Lower lobe of right lung (tissue), 2 donors: ENCODE data around the gene PHYKPL. TPM values are rescaled to one million over a fixed set of nuclear protein-coding genes. Genes with fewer than 3 reads are reported as not detected.
"Not testable (repeated sequence)": the region's sequence is repeated elsewhere in the genome, so short reads cannot be mapped to it uniquely, and the experiment has no call there.

ENCODE experiments used
- ATAC-seq, 2 donors: fragments of 200-7000 bp; cut with Tn5 transposase; one replicate each; pipeline ENCODE4 v1.9.1; 2020 to 2022; ENCODE audit warnings: mild to moderate bottlenecking in 2 of 2, moderate library complexity in 2 of 2
- DNase-seq: peaks from one replicate; pipeline ENCODE4 v3.0.0-alpha.2; 2020
- H3K27ac ChIP-seq: fragments of 200-600 bp; one replicate; pipeline ENCODE4 v1.8.0; 2022
- H3K27me3 ChIP-seq: fragments of 200-600 bp; one replicate; pipeline ENCODE4 v1.8.0; 2022; ENCODE audit warnings: low read depth
- H3K36me3 ChIP-seq: fragments of 200-600 bp; one replicate; pipeline ENCODE4 v1.8.0; 2022; ENCODE audit warnings: mild to moderate bottlenecking
- H3K4me1 ChIP-seq: fragments of 200-600 bp; one replicate; pipeline ENCODE4 v1.8.0; 2022
- H3K4me3 ChIP-seq: fragments of 200-600 bp; one replicate; pipeline ENCODE4 v1.8.0; 2022; ENCODE audit warnings: mild to moderate bottlenecking
- H3K9me3 ChIP-seq: fragments of 200-600 bp; one replicate; pipeline ENCODE4 v1.8.0; 2022
- CTCF ChIP-seq: fragments of 200-600 bp; IDR thresholded peaks from one replicate; pipeline ENCODE4 v1.8.0; 2022; ENCODE audit warnings: antibody characterized with exemption, mild to moderate bottlenecking
- intact Hi-C: fragments of 100-400 bp; cut with DNase I; formaldehyde crosslinking; loops from one replicate; pipeline ENCODE4 v1.11.0; 2022
- total RNA-seq: library from RNA; stranded (reverse); fragmentation: NEBNext Ultra II Directional; extraction: Animal tissue kit (Norgen Biotek cat#: 25700); gene quantifications from one replicate; pipeline ENCODE4 v1.2.1, GENCODE V29; 2021
- donor health status: DM: no; HTN: yes; CAD: no; lungs with severe emphysema.

Gene PHYKPL
- total RNA-seq, 1 donor from 2014 or later: 101 TPM

DNA sequence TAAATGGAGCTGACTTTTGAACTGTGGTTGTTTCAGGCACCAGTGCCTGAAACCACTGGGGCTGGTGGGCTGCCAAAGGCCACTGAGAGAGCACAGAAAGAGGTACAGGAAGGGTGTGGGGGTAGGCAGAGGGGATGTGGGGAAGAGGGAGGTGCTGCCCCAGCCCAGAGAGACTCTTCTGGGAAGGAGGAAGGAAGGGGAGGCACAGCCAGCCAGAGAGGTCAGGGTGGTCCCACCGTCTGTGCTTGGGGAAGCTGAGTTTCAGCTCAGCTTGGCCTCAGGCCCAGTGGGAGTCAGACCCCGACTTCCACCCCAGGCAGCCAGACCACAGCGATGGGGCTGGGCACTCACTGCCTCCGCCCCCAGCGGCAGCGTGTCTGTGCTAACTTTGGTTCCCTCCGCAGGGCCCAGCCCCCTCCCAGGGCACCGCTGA lies 8.6 kb upstream of the PHYKPL start:
- Histone ChIP-seq H3K36me3 (no peaks in the 10 kb centered on the region), H3K4me1 (peaks cover 53% of the 10 kb centered on the region), H3K27me3 (no peaks in the 10 kb centered on the region), H3K9me3 (no peaks in the 10 kb centered on the region), H3K27ac (peak overlapping the region; percentile 71), H3K4me3 (no peak overlapping the region)
- peak; percentile 68 for DNase-seq
- intact Hi-C loops: no loop called here
- ATAC-seq: peak in 1 of 2 donors; percentile 40
- no peak for TF ChIP-seq CTCF

- Histone ChIP-seq H3K4me3 (no peak overlapping the region), H3K36me3 (no peaks in the 10 kb centered on the region), H3K27me3 (no peaks in the 10 kb centered on the region), H3K27ac (peak overlapping the region; percentile 71), H3K4me1 (peaks cover 58% of the 10 kb centered on the region), H3K9me3 (no peaks in the 10 kb centered on the region)
- intact Hi-C loops: no loop called here
- no peak for ATAC-seq
- peak; percentile 22 for DNase-seq
- no peak for TF ChIP-seq CTCF
Observed at GRCh38 chr5:178240766-178241165, 8.2 kb upstream of the PHYKPL start.

- ATAC-seq (no peak), DNase-seq (peak; percentile 38)
- Histone ChIP-seq H3K4me1 (peaks cover 62% of the 10 kb centered on the region), H3K36me3 (no peaks in the 10 kb centered on the region), H3K27me3 (no peaks in the 10 kb centered on the region), H3K9me3 (no peaks in the 10 kb centered on the region), H3K4me3 (no peak overlapping the region), H3K27ac (peak overlapping the region; percentile 71)
- no peak for TF ChIP-seq CTCF
- intact Hi-C loops: no loop called here
Observed at GRCh38 chr5:178240341-178240741, 7.7 kb upstream of the PHYKPL start.

- intact Hi-C loops, H3K27me3 ChIP-seq, H3K4me3 ChIP-seq, H3K36me3 ChIP-seq, H3K9me3 ChIP-seq, ATAC-seq: not testable (repeated sequence)
- DNase-seq: peak; percentile 47
- Histone ChIP-seq H3K27ac (peak overlapping the region; percentile 71), H3K4me1 (peaks cover 68% of the 10 kb centered on the region)
Observed at GRCh38 chr5:178239626-178240301, 7.2 kb upstream of the PHYKPL start.

GRCh38 chr5:178238711-178239592 lies 6.3 kb upstream of the PHYKPL start:
- Histone ChIP-seq H3K4me3 (no peak overlapping the region), H3K4me1 (peaks cover 75% of the 10 kb centered on the region), H3K27me3 (no peaks in the 10 kb centered on the region), H3K27ac (peak overlapping the region; percentile 78), H3K9me3 (no peaks in the 10 kb centered on the region), H3K36me3 (no peaks in the 10 kb centered on the region)
- peak; percentile 45 for DNase-seq
- intact Hi-C loops: no loop called here
- no peak for TF ChIP-seq CTCF
- ATAC-seq: no peak

- Histone ChIP-seq H3K4me3 (no peak overlapping the region), H3K9me3 (no peaks in the 10 kb centered on the region), H3K27me3 (no peaks in the 10 kb centered on the region), H3K4me1 (peaks cover 75% of the 10 kb centered on the region), H3K27ac (peak overlapping the region; percentile 24), H3K36me3 (no peaks in the 10 kb centered on the region)
- intact Hi-C loops: no loop called here
- ATAC-seq (no peak), DNase-seq (no peak)
- no peak for TF ChIP-seq CTCF
Observed at GRCh38 chr5:178238313-178238635, 5.7 kb upstream of the PHYKPL start.
